HG03432 (cell line): Measurements from ENCODE around the gene CACNB4.
"Not testable (repeated sequence)": the region's sequence is repeated elsewhere in the genome, so short reads cannot be mapped to it uniquely, and the experiment has no call there.

ENCODE experiments used
- ATAC-seq: cut with Tn5 transposase; IDR thresholded peaks from one replicate; pipeline ENCODE4 v1.9.1; 2021; ENCODE audit warnings: mild to moderate bottlenecking, moderate library complexity; ENCODE audit not compliant: unreplicated experiment

The CACNB4 gene

GRCh38 chr2:151914989-151915628 is 183.7 kb downstream of the CACNB4 start:
- no peak for ATAC-seq

GRCh38 chr2:151908204-151908882 is 190.5 kb downstream of the CACNB4 start:
- ATAC-seq: no peak

GRCh38 chr2:151907286-151908203 is 191.3 kb downstream of the CACNB4 start:
- ATAC-seq: no peak

- no peak for ATAC-seq
These were observed 192.2 kb downstream of the CACNB4 start for GRCh38 chr2:151906633-151906998.

GRCh38 chr2:151905963-151906632 is 192.7 kb downstream of the CACNB4 start:
- ATAC-seq: peak; percentile 78

GRCh38 chr2:151904807-151905206 is 194.0 kb downstream of the CACNB4 start:
- ATAC-seq: no peak

GRCh38 chr2:151904021-151904420 is 194.8 kb downstream of the CACNB4 start:
- no peak for ATAC-seq

- no peak for ATAC-seq
These were observed 196.0 kb downstream of the CACNB4 start for GRCh38 chr2:151902829-151903228.

- no peak for ATAC-seq
These were observed 198.5 kb downstream of the CACNB4 start for GRCh38 chr2:151900331-151900730.

GRCh38 chr2:151899156-151899555 is 199.7 kb downstream of the CACNB4 start:
- ATAC-seq: no peak

- no peak for ATAC-seq
These were observed 207.2 kb downstream of the CACNB4 start for GRCh38 chr2:151891566-151892194.

GRCh38 chr2:151887164-151887563 is 211.7 kb downstream of the CACNB4 start:
- no peak for ATAC-seq

- no peak for ATAC-seq
These were observed 212.6 kb downstream of the CACNB4 start for GRCh38 chr2:151886241-151886640.

- ATAC-seq: no peak
These were observed 215.9 kb downstream of the CACNB4 start for GRCh38 chr2:151882786-151883445.

GRCh38 chr2:151881342-151881741 is 217.5 kb downstream of the CACNB4 start:
- ATAC-seq: no peak

- ATAC-seq: no peak
These were observed 218.3 kb downstream of the CACNB4 start for GRCh38 chr2:151880586-151880985.

- ATAC-seq: peak; percentile 67
These were observed 219.9 kb downstream of the CACNB4 start for GRCh38 chr2:151878655-151879563.

- no peak for ATAC-seq
These were observed 220.6 kb downstream of the CACNB4 start for GRCh38 chr2:151878204-151878603.

- not testable (repeated sequence) for ATAC-seq
These were observed 223.2 kb downstream of the CACNB4 start for GRCh38 chr2:151875631-151876030.
